Endothelial cell of umbilical vein (primary cell): ENCODE data around the gene PRPF19. TPM values are rescaled to one million over a fixed set of nuclear protein-coding genes. Genes with fewer than 3 reads are reported as not detected.

Source experiments
- BruUV-seq: library from RNA; stranded (reverse); fragments of 400-500 nt; replicated peaks from 2 replicates; lab custom pipeline; 2021; lab: Mats Ljungman, UMichigan
- CTCF ChIA-PET: fragments of 300-600, 350-600 bp; sonication (Branson Sonifier 250); formaldehyde crosslinking; loops from one replicate; lab custom pipeline; 2021; ENCODE audit warnings: antibody characterized with exemption, inconsistent platforms; lab: Charles Lee
- POLR2A ChIA-PET: fragments of 300-600, 350-600 bp; sonication (Branson Sonifier 250); formaldehyde crosslinking; loops from one replicate; lab custom pipeline; 2021; ENCODE audit warnings: antibody characterized with exemption, inconsistent platforms; lab: Charles Lee
- DNase-seq: peaks from one replicate; pipeline ENCODE4 v3.0.0-alpha.2; 2011; ENCODE audit warnings: low read depth, low spot score
- FAIRE-seq: peaks from 2 replicates; lab custom pipeline; 2011; peaks lifted over from hg19 to GRCh38; lab: Jason Lieb, UNC
- H2AFZ ChIP-seq: 2 replicates; pipeline ENCODE4 v1.6.0; 2012; ENCODE audit warnings: low read depth, low read length, control low read depth, inconsistent platforms
- H3K27ac ChIP-seq: 2 replicates; pipeline ENCODE4 v1.5.1; 2011; ENCODE audit warnings: low read depth, mild to moderate bottlenecking, control low read depth, low read length, moderate library complexity; ENCODE audit not compliant: insufficient read depth
- H3K27me3 ChIP-seq, 2 experiments: 2 replicates each; pipeline versions ENCODE4 v1.6.0 to v1.6.1; 2011; ENCODE audit warnings: low read length in 2 of 2, mixed read lengths in 1 of 2; ENCODE audit not compliant: control insufficient read depth in 2 of 2, insufficient read depth in 2 of 2
- H3K36me3 ChIP-seq, 2 experiments: 2 replicates in 1 of 2; 3 replicates in 1 of 2; pipeline ENCODE4 v1.5.1; 2011; ENCODE audit warnings: low read length in 2 of 2, mild to moderate bottlenecking in 1 of 2, moderate library complexity in 1 of 2; ENCODE audit not compliant: control insufficient read depth in 2 of 2, insufficient read depth in 2 of 2; ENCODE audit errors: extremely low read depth in 1 of 2
- H3K4me1 ChIP-seq: 3 replicates; pipeline ENCODE4 v1.5.1; 2011; ENCODE audit warnings: mild to moderate bottlenecking, low read length; ENCODE audit not compliant: control insufficient read depth, insufficient read depth; ENCODE audit errors: extremely low read depth
- H3K4me2 ChIP-seq: 2 replicates; pipeline ENCODE4 v1.6.1; 2011; ENCODE audit warnings: low read length, control low read depth, mixed read lengths; ENCODE audit not compliant: insufficient read depth
- H3K4me3 ChIP-seq, 3 experiments: fragments of 200-600 bp in 1 of 3; sonication (generic), shearing (Covaris generic) in 1 of 3; replicated peaks in 1 of 3; 2 replicates each; pipeline ENCODE4 v1.5.1; 2011 to 2016; ENCODE audit warnings: control low read depth in 3 of 3, low read length in 3 of 3, mild to moderate bottlenecking in 2 of 3, inconsistent platforms in 1 of 3, low read depth in 1 of 3, moderate library complexity in 1 of 3; ENCODE audit not compliant: insufficient read depth in 1 of 3
- H3K79me2 ChIP-seq: 2 replicates; pipeline ENCODE4 v1.6.0; 2012; ENCODE audit warnings: low read length, inconsistent platforms; ENCODE audit not compliant: control insufficient read depth, insufficient read depth
- H3K9ac ChIP-seq: replicated peaks from 2 replicates; pipeline ENCODE3; 2011; ENCODE audit warnings: low read length, control low read depth; ENCODE audit not compliant: insufficient read depth; ENCODE audit errors: extremely low read depth
- H3K9me1 ChIP-seq: replicated peaks from 3 replicates; pipeline ENCODE4 v1.6.0; 2011; ENCODE audit warnings: mild to moderate bottlenecking, low read length; ENCODE audit not compliant: control insufficient read depth, insufficient read depth; ENCODE audit errors: extremely low read depth
- H3K9me3 ChIP-seq: replicated peaks from 2 replicates; pipeline ENCODE4 v1.5.1; 2012; ENCODE audit warnings: low read length, inconsistent platforms; ENCODE audit not compliant: control insufficient read depth, insufficient read depth
- H4K20me1 ChIP-seq: replicated peaks from 2 replicates; pipeline ENCODE3; 2011; ENCODE audit warnings: mild to moderate bottlenecking, low read length; ENCODE audit not compliant: control insufficient read depth, insufficient read depth; ENCODE audit errors: extremely low read depth
- CTCF ChIP-seq, 2 donors: IDR thresholded peaks; 1 replicate in 1 of 2; 2 replicates in 1 of 2; pipeline ENCODE4 v1.5.1; 2011; ENCODE audit warnings: low read length in 2 of 2, mild to moderate bottlenecking in 2 of 2, moderate library complexity in 2 of 2, control low read depth in 1 of 2, inconsistent platforms in 1 of 2, low read depth in 1 of 2; ENCODE audit not compliant: insufficient read depth in 1 of 2; ENCODE audit errors: extremely low read depth in 1 of 2
- EZH2 ChIP-seq: IDR thresholded peaks from 2 replicates; pipeline ENCODE4 v1.6.1; 2012; ENCODE audit warnings: borderline replicate concordance, low read depth, mild to moderate bottlenecking, moderate library complexity, low read length, inconsistent platforms; ENCODE audit not compliant: severe bottlenecking
- FOS ChIP-seq: IDR thresholded peaks from 2 replicates; pipeline ENCODE4 v1.6.1; 2011; ENCODE audit warnings: mild to moderate bottlenecking, low read length, moderate library complexity, borderline replicate concordance; ENCODE audit not compliant: insufficient read depth
- GATA2 ChIP-seq: IDR thresholded peaks from 2 replicates; pipeline ENCODE4 v1.7.0; 2011; ENCODE audit warnings: low read depth, mild to moderate bottlenecking, moderate library complexity, mixed read lengths, low read length; ENCODE audit not compliant: insufficient read length, insufficient read depth
- JUN ChIP-seq: IDR thresholded peaks from 2 replicates; pipeline ENCODE4 v1.6.1; 2011; ENCODE audit warnings: borderline replicate concordance, low read depth; ENCODE audit not compliant: insufficient read length, insufficient read depth
- MYC ChIP-seq: IDR thresholded peaks from one replicate; pipeline ENCODE4 v1.6.1; 2011; ENCODE audit warnings: mild to moderate bottlenecking, low read depth, low read length
- POLR2A ChIP-seq: IDR thresholded peaks from 2 replicates; pipeline ENCODE4 v1.6.1; 2012; ENCODE audit warnings: low read depth, mild to moderate bottlenecking, control low read depth, low read length
- POLR2AphosphoS5 ChIP-seq: IDR thresholded peaks from 2 replicates; pipeline ENCODE4 v1.6.1; 2012; ENCODE audit warnings: low read depth, mild to moderate bottlenecking, control low read depth, low read length, moderate library complexity; ENCODE audit not compliant: insufficient read depth
- dilution Hi-C: fragments of 300-500 bp; cut with MboI; formaldehyde crosslinking; loops from one replicate; pipeline ENCODE4 v1.15.0; 2019; ENCODE audit warnings: low sequenced_read_pairs; ENCODE audit not compliant: extremely low pct_ligation_motif_present
- intact Hi-C: fragments of 100-400 bp; cut with micrococcal nuclease; formaldehyde crosslinking; loops from one replicate; pipeline ENCODE4 v1.10.0; 2022
- polyA plus RNA-seq, 4 experiments: library from polyadenylated mRNA; depleted of rRNA in 3 of 4; stranded (reverse) in 3 of 4; unstranded in 1 of 4; fragments of >200 nt; gene quantifications; 2 replicates each; pipeline versions ENCODE4 v1.2.1 to v1.2.3, GENCODE V29; 2011 to 2012; ENCODE audit warnings: missing spikeins in 1 of 4
- total RNA-seq: library from RNA; stranded (reverse); gene quantifications from 2 replicates; pipeline ENCODE4 v1.2.3, GENCODE V29; 2021
- TF ChIP-seq, protein P1 (sequence below): IDR thresholded peaks from 2 replicates; pipeline ENCODE4 v1.6.1; 2011; ENCODE audit not compliant: insufficient read depth, insufficient read length

PRPF19 gene
- total and polyA plus RNA-seq, 2 donors (not counting 3 experiments of a cell fraction or from before 2014, with no cell fraction given): 97.1 to 126 TPM

GRCh38 chr11:60873533-60873932, 32.9 kb downstream of the PRPF19 start:
- Histone ChIP-seq H2AFZ (no peak overlapping the region), H3K4me2 (no peak overlapping the region), H4K20me1 (no peaks in the 10 kb centered on the region), H3K4me1 (no peaks in the 10 kb centered on the region), H3K9me1 (no peaks in the 10 kb centered on the region), H3K27me3 (no peaks in the 10 kb centered on the region), H3K9me3 (no peaks in the 10 kb centered on the region), H3K4me3 (no peak overlapping the region), H3K9ac (no peak overlapping the region), H3K36me3 (no peaks in the 10 kb centered on the region), H3K27ac (no peak overlapping the region), H3K79me2 (no peaks in the 10 kb centered on the region)
- ChIA-PET POLR2A (no interaction called here), CTCF (interaction anchor here (1.3 to 3.3 kb wide), 2 partner anchors 26 to 42 kb away, joined by 8 to 10 read pairs; no protein-coding TSS in a partner anchor)
- FAIRE-seq (no peak), DNase-seq (no peak)
- intact Hi-C loops (no loop called here), dilution Hi-C loops (no loop called here)
- no TSS peak for BruUV-seq
- TF ChIP-seq FOS: no peak
- TF ChIP-seq, protein P1, sequence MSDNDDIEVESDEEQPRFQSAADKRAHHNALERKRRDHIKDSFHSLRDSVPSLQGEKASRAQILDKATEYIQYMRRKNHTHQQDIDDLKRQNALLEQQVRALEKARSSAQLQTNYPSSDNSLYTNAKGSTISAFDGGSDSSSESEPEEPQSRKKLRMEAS: no peak
- no peak for TF ChIP-seq MYC
- TF ChIP-seq CTCF (IDR thresholded peaks at IDR 0.05; ENCODE audit: extremely low read depth in 1 of 2, insufficient read depth in 1 of 2, low read depth in 1 of 2, low read length in 2 of 2): no peak
- no peak for TF ChIP-seq POLR2A
- no peak for TF ChIP-seq JUN
- no peak for TF ChIP-seq GATA2
- TF ChIP-seq POLR2AphosphoS5: no peak
- no peak for TF ChIP-seq EZH2
